WTC11 (cell line): ENCODE results near the gene ETV3. TPM values are rescaled to one million over a fixed set of nuclear protein-coding genes. Genes with fewer than 3 reads are reported as not detected.

Source experiments
- ATAC-seq: fragments of 200-7000 bp; cut with Tn5 transposase; 2 replicates; pipeline ENCODE4 v1.10.0; 2021; ENCODE audit warnings: mild to moderate bottlenecking, moderate library complexity
- CTCF ChIA-PET: fragments of 300-600 bp; sonication (Branson Sonifier 250); formaldehyde crosslinking; loops from one replicate; lab custom pipeline; 2021; ENCODE audit warnings: antibody characterized with exemption; lab: Charles Lee
- POLR2A ChIA-PET: fragments of 350-600 bp; sonication (Branson Sonifier 250); formaldehyde crosslinking; loops from one replicate; lab custom pipeline; 2021; ENCODE audit warnings: antibody characterized with exemption; lab: Charles Lee
- DNase-seq: peaks from one replicate; pipeline ENCODE4 v3.0.0; 2021; ENCODE audit warnings: low spot score
- H3K27ac Mint-ChIP-seq: 2 replicates; pipeline ENCODE4 v1.8.0; 2021; ENCODE audit warnings: mixed read lengths
- H3K27me3 Mint-ChIP-seq: 2 replicates; pipeline ENCODE4 v1.8.0; 2021; ENCODE audit warnings: low read depth, mild to moderate bottlenecking, moderate library complexity, mixed read lengths
- H3K36me3 Mint-ChIP-seq: 2 replicates; pipeline ENCODE4 v1.8.0; 2021; ENCODE audit warnings: mixed read lengths
- H3K4me1 Mint-ChIP-seq: 2 replicates; pipeline ENCODE4 v1.8.0; 2022; ENCODE audit warnings: mixed read lengths
- H3K4me3 Mint-ChIP-seq: 2 replicates; pipeline ENCODE4 v1.8.0; 2021; ENCODE audit warnings: mild to moderate bottlenecking, moderate library complexity, mixed read lengths
- H3K9me3 Mint-ChIP-seq: 2 replicates; pipeline ENCODE4 v1.8.0; 2021; ENCODE audit warnings: mixed read lengths
- ARID4B ChIP-seq: sonication (generic); formaldehyde crosslinking; IDR thresholded peaks from 2 replicates; pipeline ENCODE4 v1.8.0; 2023; ENCODE audit warnings: missing genetic modification reagents, mild to moderate bottlenecking, borderline replicate concordance
- ATF1 ChIP-seq: sonication (generic); formaldehyde crosslinking; IDR thresholded peaks from 2 replicates; pipeline ENCODE4 v1.8.1; 2023; ENCODE audit warnings: mild to moderate bottlenecking, moderate library complexity, missing genetic modification reagents
- CREM ChIP-seq: sonication (generic); formaldehyde crosslinking; IDR thresholded peaks from 2 replicates; pipeline ENCODE4 v1.8.1; 2022; ENCODE audit warnings: mild to moderate bottlenecking, missing genetic modification reagents, moderate library complexity
- CTCF ChIP-seq: fragments of 200-600 bp; IDR thresholded peaks from 2 replicates; pipeline ENCODE4 v1.8.0; 2022; ENCODE audit warnings: antibody characterized with exemption
- E2F5 ChIP-seq: sonication (generic); formaldehyde crosslinking; IDR thresholded peaks from 2 replicates; pipeline ENCODE4 v1.8.1; 2022; ENCODE audit warnings: mild to moderate bottlenecking, moderate library complexity, missing genetic modification reagents
- ELF4 ChIP-seq: sonication (generic); formaldehyde crosslinking; IDR thresholded peaks from 2 replicates; pipeline ENCODE4 v1.8.1; 2022; ENCODE audit warnings: low read depth, mild to moderate bottlenecking, moderate library complexity, missing genetic modification reagents
- FOXJ3 ChIP-seq: sonication (generic); formaldehyde crosslinking; IDR thresholded peaks from 2 replicates; pipeline ENCODE4 v1.9.0; 2021; ENCODE audit warnings: missing genetic modification reagents, mild to moderate bottlenecking, borderline replicate concordance
- GRHL2 ChIP-seq: fragments of 250-450 bp; sonication (Bioruptor Pico); IDR thresholded peaks from 2 replicates; pipeline ENCODE4 v1.8.0; 2022; ENCODE audit warnings: mild to moderate bottlenecking, moderate library complexity; ENCODE audit not compliant: insufficient replicate concordance, severe bottlenecking
- GTF2I ChIP-seq: fragments of 250-450 bp; sonication (Bioruptor Pico); conservative IDR thresholded peaks from 2 replicates; pipeline ENCODE4 v1.4.0; 2021; ENCODE audit warnings: mild to moderate bottlenecking
- JAZF1 ChIP-seq: fragments of 250-450 bp; sonication (Bioruptor Pico); IDR thresholded peaks from 2 replicates; pipeline ENCODE4 v1.9.0; 2021; ENCODE audit warnings: moderate library complexity, mild to moderate bottlenecking, inconsistent platforms
- JUN ChIP-seq: sonication (generic); formaldehyde crosslinking; IDR thresholded peaks from 2 replicates; pipeline ENCODE4 v1.8.0; 2023; ENCODE audit warnings: mild to moderate bottlenecking, missing genetic modification reagents
- KAT7 ChIP-seq: sonication (generic); formaldehyde crosslinking; IDR thresholded peaks from 2 replicates; pipeline ENCODE4 v1.8.1; 2023; ENCODE audit warnings: missing genetic modification reagents, mild to moderate bottlenecking, borderline replicate concordance
- MYBL2 ChIP-seq: sonication (generic); formaldehyde crosslinking; IDR thresholded peaks from 2 replicates; pipeline ENCODE4 v1.8.1; 2023; ENCODE audit warnings: mild to moderate bottlenecking, moderate library complexity, missing genetic modification reagents
- NR1H2 ChIP-seq: sonication (generic); formaldehyde crosslinking; IDR thresholded peaks from 2 replicates; pipeline ENCODE4 v1.9.0; 2021; ENCODE audit warnings: mild to moderate bottlenecking, moderate library complexity, missing genetic modification reagents
- NR2C2 ChIP-seq: sonication (generic); formaldehyde crosslinking; IDR thresholded peaks from 2 replicates; pipeline ENCODE4 v1.8.0; 2022; ENCODE audit warnings: mild to moderate bottlenecking, missing genetic modification reagents
- NR3C1 ChIP-seq: sonication (generic); formaldehyde crosslinking; conservative IDR thresholded peaks from 2 replicates; pipeline ENCODE4 v1.8.1; 2023; ENCODE audit warnings: low read depth, mild to moderate bottlenecking, missing genetic modification reagents
- SOX15 ChIP-seq: fragments of 250-450 bp; sonication (Bioruptor Pico); IDR thresholded peaks from 2 replicates; pipeline ENCODE4 v1.9.0; 2021; ENCODE audit warnings: mild to moderate bottlenecking
- TEAD1 ChIP-seq: sonication (generic); formaldehyde crosslinking; IDR thresholded peaks from 2 replicates; pipeline ENCODE4 v1.8.0; 2022; ENCODE audit warnings: mild to moderate bottlenecking, missing genetic modification reagents
- ZMAT4 ChIP-seq: fragments of 250-450 bp; sonication (Bioruptor Pico); IDR thresholded peaks from 2 replicates; pipeline ENCODE4 v1.9.0; 2021; ENCODE audit warnings: mild to moderate bottlenecking
- ZNF219 ChIP-seq: sonication (generic); formaldehyde crosslinking; IDR thresholded peaks from 2 replicates; pipeline ENCODE4 v1.8.0; 2023; ENCODE audit warnings: missing genetic modification reagents, mild to moderate bottlenecking, borderline replicate concordance
- ZNF281 ChIP-seq: sonication (generic); formaldehyde crosslinking; IDR thresholded peaks from 2 replicates; pipeline ENCODE4 v1.8.0; 2023; ENCODE audit warnings: mild to moderate bottlenecking, missing genetic modification reagents
- ZNF317 ChIP-seq: sonication (generic); formaldehyde crosslinking; IDR thresholded peaks from 2 replicates; pipeline ENCODE4 v1.8.1; 2023; ENCODE audit warnings: low read depth, mild to moderate bottlenecking, moderate library complexity, missing genetic modification reagents, borderline replicate concordance
- ZNF416 ChIP-seq: fragments of 250-450 bp; sonication (Bioruptor Pico); IDR thresholded peaks from 2 replicates; pipeline ENCODE4 v1.9.0; 2021; ENCODE audit warnings: mild to moderate bottlenecking, inconsistent platforms
- ZNF512 ChIP-seq: sonication (generic); formaldehyde crosslinking; IDR thresholded peaks from 2 replicates; pipeline ENCODE4 v1.8.1; 2022; ENCODE audit warnings: missing genetic modification reagents, borderline replicate concordance
- ZNF671 ChIP-seq: fragments of 250-450 bp; sonication (Bioruptor Pico); IDR thresholded peaks from 2 replicates; pipeline ENCODE4 v1.8.0; 2021; ENCODE audit warnings: mild to moderate bottlenecking
- total RNA-seq: library from RNA; stranded (reverse); gene quantifications from 3 replicates; pipeline ENCODE4 v1.2.3, GENCODE V29; 2021

Gene ETV3
- total RNA-seq, 1 experiment from 2014 or later: 26.0 TPM

GRCh38 chr1:157153746-157154145 lies 15.6 kb upstream of the ETV3 start:
- ChIA-PET POLR2A (interaction anchor here (1.2 kb wide), 1 partner anchor 108 kb away, joined by 3 read pairs; the partner anchor contains the start of gene ARHGEF11), CTCF (interaction anchor here (1.3 to 7.8 kb wide), 4 partner anchors 9 to 65 kb away, joined by 5 to 304 read pairs (median 74); partner anchors contain the start of gene ETV3)
- Mint-ChIP-seq H3K9me3 (no peaks in the 10 kb centered on the region), H3K4me3 (no peak overlapping the region), H3K27me3 (peaks cover 9% of the 10 kb centered on the region; the same call in 1 of the 2 replicates), H3K36me3 (no peaks in the 10 kb centered on the region), H3K27ac (no peak overlapping the region), H3K4me1 (peaks cover 44% of the 10 kb centered on the region)
- TF ChIP-seq CREM (CRISPR knock-in tag) (no peak), ZNF219 (no peak), JAZF1 (CRISPR knock-in tag) (no peak), KAT7 (CRISPR knock-in tag) (no peak), ZNF416 (CRISPR knock-in tag) (no peak), ZMAT4 (CRISPR knock-in tag) (no peak), FOXJ3 (CRISPR knock-in tag) (no peak), NR3C1 (no peak), ARID4B (CRISPR knock-in tag) (no peak)
- ATAC-seq: no peak
- DNase-seq: no peak

- DNase-seq: no peak
- no peaks in the 10 kb centered on the region for H3K9me3 Mint-ChIP-seq
- POLR2A ChIA-PET: no interaction called here
- ATAC-seq: no peak
- peaks cover 32% of the 10 kb centered on the region for H3K4me1 Mint-ChIP-seq
- no peak for TF ChIP-seq FOXJ3 (CRISPR knock-in tag)
- TF ChIP-seq GRHL2 (CRISPR knock-in tag): no peak
- TF ChIP-seq TEAD1 (CRISPR knock-in tag): no peak
- no peak for TF ChIP-seq ZNF317 (CRISPR knock-in tag)
- TF ChIP-seq ELF4 (CRISPR knock-in tag): no peak
- no peak for TF ChIP-seq GTF2I (CRISPR knock-in tag)
- TF ChIP-seq NR1H2 (CRISPR knock-in tag): no peak
- no peak for TF ChIP-seq ZNF671 (CRISPR knock-in tag)
- TF ChIP-seq CREM (CRISPR knock-in tag): no peak
- no peak for TF ChIP-seq MYBL2 (CRISPR knock-in tag)
- no peak for TF ChIP-seq CTCF
- no peak for TF ChIP-seq ZNF512
- TF ChIP-seq SOX15: no peak
- TF ChIP-seq E2F5 (CRISPR knock-in tag): no peak
- no peak for TF ChIP-seq NR2C2 (CRISPR knock-in tag)
- no peak for TF ChIP-seq JUN
- no peak for TF ChIP-seq ZNF281 (CRISPR knock-in tag)
- TF ChIP-seq ATF1 (CRISPR knock-in tag): no peak
- TF ChIP-seq NR3C1: no peak
- TF ChIP-seq, all 79 proteins: peak for 0
- Mint-ChIP-seq H3K27ac (no peak overlapping the region), H3K4me3 (no peak overlapping the region), H3K36me3 (no peaks in the 10 kb centered on the region), H3K27me3 (peaks cover 9% of the 10 kb centered on the region; the same call in 1 of the 2 replicates)
- CTCF ChIA-PET: interaction anchor here (1.1 to 7.8 kb wide), 3 partner anchors 11 to 78 kb away, joined by 3 to 304 read pairs (median 4); no protein-coding TSS in a partner anchor
These were observed 14.3 kb upstream of the ETV3 start for GRCh38 chr1:157152510-157152909.
